MM.1S (cell line): ENCODE data around the gene KRT10.

Experiments
- CTCF ChIP-seq: fragments of 300-600 bp; sonication (generic); IDR thresholded peaks from 2 replicates; pipeline ENCODE4 v1.5.1; 2016; ENCODE audit warnings: antibody characterized with exemption, low read length, mixed read lengths
- EZH2 ChIP-seq: fragments of 300-600 bp; sonication (generic); optimal IDR thresholded peaks from 2 replicates; pipeline ENCODE3; 2017; ENCODE audit warnings: low read depth, mild to moderate bottlenecking, antibody characterized with exemption, low read length, mixed read lengths
- EZH2phosphoT487 ChIP-seq: fragments of 300-600 bp; sonication (generic); IDR thresholded peaks from 2 replicates; pipeline ENCODE4 v1.6.1; 2018; ENCODE audit warnings: antibody characterized with exemption, low read length

GRCh38 chr17:40828454-40829044, 6.1 kb upstream of the KRT10 start:
- TF ChIP-seq CTCF (no peak), EZH2phosphoT487 (no peak), EZH2 (no peak)
